Measurements from ENCODE around the gene CHAF1B.
"Not testable (repeated sequence)": the region's sequence is repeated elsewhere in the genome, so short reads cannot be mapped to it uniquely, and the experiment has no call there.

Gene CHAF1B

DNA sequence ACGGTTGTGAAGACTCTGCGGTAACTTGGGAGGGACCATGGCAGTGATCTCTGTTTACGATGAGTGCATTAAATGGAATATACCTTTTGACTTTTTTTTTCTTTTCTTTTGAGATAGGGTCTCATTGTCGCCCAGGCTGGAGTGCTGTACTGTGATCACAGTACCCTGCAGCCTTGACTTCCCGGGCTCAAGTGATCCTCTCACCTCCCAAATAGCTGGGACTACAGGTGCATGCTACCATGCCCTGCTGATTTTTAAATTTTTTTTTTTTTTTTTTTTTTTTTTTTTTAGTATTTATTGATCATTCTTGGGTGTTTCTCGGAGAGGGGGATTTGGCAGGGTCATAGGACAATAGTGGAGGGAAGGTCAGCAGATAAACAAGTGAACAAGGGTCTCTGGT lies 6.5 kb downstream of the CHAF1B start:
- DNase-seq, result not testable (repeated sequence)

GRCh38 chr21:36395353-36396111 lies 10.3 kb downstream of the CHAF1B start:
- DNase-seq, result no peak

DNA sequence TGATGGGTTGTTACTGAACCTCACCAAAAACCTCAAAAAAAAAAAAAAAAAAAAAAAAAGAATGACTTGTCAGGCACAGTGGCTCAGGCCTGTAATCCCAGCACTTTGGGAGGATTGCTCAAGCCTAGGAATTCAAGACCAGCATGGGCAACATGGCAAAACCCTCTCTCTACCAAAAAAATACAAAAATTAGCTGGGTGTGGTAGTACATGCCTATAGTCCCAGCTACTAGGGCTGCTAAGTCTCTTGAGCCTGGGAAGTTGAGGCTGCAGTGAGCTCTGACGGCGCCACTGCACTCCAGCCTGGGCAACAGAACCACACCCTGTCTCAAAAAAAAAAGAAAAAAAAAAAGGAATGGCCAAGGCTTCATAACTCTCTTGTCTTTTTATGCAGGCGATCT lies 11.1 kb downstream of the CHAF1B start:
- no peak for DNase-seq

DNA sequence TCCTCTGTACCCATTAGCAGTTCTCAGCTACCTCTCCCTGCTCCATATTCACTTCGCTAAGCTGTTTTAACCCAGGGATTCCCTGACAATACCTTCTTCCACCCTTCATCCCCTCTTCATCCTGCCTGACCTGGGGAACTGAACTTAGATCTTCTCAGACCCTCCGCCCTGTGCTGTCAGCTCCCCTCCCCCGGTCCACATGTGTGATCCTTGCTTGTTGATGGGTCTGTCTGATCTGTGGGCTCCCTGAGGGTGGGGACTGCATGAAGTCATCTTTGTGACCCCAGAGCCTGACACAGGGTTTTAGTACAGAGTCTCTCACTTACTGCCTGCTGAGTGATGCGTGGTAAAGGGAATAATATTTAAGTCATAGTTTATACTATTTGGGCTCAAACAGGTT lies 11.8 kb downstream of the CHAF1B start:
- DNase-seq, result no peak

DNA sequence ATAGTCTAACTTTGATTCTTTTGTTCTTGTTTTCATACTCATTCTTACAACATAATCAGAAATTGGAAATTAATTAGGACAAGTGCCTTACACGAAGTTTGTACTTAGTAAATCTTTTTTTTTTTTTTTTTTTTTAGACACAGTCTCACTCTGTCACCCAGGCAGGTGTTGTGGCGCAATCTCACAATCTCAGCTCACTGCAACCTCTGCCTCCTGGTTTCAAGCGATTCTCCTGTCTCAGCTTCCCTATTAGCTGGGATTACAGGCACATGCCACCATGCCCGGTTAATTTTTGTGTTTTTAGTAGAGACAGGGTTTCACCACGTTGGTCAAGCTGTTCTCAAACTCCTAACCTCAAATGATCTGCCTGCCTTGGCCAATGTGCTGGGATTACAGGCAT lies 12.4 kb downstream of the CHAF1B start:
- no peak for DNase-seq

DNA sequence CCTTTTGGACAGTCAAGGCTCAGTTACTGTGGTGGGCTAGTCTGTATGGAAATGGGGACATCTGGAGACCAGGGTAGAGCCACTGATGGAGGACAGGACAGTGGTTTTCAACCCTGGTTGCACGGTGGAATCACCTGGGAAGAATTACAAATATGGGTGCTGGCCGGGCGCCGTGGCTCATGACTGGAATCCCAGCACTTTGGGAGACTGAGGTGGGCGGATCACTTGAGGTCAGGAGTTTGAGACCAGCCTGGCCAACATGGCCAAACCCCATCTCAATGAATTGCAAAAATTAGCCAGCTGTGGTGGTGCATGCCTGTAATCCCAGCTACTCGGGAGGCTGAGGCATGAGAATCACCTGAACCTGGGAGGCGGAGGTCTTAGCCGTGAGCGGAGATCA lies 14.5 kb downstream of the CHAF1B start:
- DNase-seq, result not testable (repeated sequence)

DNA sequence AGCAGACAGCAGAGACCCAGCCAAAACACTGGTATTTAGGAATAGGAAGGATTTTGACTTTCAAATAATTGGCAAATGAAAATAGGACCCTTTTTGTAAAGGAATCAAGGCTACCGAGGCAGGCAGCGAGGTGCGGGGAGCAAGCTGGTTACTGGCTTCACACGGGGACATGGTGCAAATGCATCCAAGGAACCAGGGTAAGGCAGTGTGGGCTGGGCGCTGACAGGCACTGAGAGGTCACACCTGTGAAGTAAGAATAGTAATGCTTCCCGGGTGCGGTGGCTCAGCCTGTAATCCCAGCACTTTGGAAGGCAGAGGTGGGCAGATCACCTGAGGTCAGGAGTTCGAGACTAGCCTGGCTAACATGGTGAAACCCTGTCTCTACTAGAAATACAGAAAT lies 15.5 kb downstream of the CHAF1B start:
- DNase-seq, result no peak

DNA sequence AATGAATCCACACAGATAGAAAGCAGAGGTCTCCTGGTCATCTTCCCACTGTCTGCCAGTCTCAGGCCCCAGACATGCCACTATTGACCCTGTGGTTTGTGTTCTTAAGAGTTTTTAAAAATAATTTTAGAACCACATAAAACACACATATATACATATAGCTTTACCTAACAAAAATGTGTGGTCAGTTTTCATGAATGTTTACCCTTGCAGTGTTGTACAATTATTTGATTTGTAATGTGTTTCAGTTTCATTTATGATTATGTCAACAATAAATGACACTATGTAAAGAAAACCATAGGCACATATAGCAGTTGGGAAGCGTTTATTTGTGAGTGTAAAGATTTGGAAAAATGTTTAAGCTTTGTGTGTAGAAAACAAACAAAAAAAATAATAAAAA lies 17.1 kb downstream of the CHAF1B start:
- DNase-seq, result no peak

DNA sequence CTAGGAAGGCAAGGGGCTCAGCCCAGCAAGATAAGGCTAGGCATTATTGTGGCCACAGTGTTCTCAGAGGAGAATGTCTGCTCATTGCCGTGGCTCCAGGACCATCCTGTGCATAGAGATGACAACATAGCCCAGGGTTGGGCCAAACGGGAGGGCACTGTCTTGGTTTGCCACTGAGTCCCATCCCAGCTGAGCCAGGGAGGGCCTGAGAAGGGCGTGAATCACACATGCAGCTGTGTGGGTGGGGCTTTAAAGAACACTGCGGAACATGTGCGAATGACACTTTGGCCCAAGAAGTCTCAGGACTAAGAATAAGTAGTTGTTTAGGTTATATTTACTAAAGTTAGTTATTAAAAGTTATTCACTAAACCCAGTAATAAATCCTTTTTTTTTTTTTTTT lies 18.5 kb downstream of the CHAF1B start:
- DNase-seq, result no peak

DNA sequence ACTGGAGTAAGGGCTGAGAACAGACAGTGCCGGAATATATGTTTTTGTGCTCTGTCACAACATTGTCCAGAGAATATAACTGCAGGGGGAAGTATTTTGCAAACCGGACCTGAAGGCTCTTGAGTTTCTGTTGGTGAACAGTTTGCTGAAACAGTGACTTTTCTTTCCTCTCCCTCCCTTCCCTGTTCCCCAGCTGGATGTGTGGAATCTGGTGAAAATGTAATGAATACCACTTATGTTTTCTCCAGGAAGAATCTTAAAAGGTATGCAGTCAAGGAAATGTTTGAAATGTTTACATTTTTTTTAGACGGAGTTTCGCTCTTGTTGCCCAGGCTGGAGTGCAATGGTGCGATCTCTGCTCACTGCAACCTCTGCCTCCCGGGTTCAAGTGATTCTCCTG lies 23.4 kb downstream of the CHAF1B start:
- no peak for DNase-seq

DNA sequence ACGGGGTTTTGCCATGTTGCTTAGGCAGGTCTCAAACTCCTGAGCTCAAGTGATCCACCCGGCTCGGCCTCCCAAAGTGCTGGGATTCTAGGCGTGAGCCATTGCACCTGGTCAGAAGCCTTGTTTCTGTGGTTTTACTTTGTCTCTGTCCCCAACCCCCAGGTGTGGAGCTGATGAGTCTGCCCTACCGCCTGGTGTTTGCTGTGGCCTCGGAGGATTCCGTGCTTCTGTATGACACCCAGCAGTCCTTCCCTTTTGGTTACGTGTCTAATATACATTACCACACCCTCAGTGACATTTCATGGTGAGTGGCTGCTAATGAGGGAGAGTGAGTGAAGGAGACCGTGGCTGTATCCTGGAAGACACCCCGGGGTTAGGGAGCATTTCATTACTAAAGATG lies 26.1 kb downstream of the CHAF1B start:
- no peak for DNase-seq

DNA sequence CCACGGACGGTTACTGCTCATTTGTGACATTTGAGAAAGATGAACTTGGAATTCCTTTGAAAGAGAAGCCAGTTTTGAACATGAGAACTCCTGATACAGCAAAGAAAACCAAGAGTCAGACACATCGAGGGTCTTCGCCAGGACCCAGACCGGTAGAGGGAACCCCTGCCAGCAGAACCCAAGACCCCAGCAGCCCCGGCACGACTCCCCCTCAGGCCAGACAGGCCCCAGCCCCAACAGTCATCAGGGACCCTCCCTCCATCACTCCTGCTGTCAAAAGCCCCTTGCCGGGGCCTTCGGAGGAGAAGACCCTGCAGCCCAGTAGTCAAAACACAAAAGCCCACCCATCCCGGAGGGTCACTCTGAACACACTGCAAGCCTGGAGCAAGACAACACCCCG lies 27.7 kb downstream of the CHAF1B start:
- no peak for DNase-seq

- DNase-seq, result no peak
These were observed 30.2 kb downstream of the CHAF1B start for GRCh38 chr21:36415375-36415774.

GRCh38 chr21:36419241-36419640 lies 34.0 kb downstream of the CHAF1B start:
- no peak for DNase-seq

DNA sequence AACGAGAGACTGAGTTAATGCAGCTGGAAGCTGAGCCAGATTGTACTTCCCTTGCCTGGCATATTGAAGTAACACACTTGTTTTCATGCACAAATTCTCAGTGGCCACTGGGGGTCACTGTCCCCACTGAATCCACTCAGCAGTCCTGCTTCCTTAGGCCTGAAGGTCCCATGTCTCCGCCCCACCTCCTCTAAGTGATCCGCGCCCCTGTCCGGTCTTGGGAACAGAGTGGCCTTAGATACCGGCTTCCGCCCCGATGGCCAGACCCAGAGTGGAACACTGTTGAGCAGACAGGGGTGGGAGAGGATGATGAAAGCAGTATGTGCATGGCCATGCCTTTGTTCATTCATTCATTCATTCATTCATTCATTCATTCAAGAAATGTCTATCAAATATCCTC lies 34.8 kb downstream of the CHAF1B start:
- DNase-seq, result peak; percentile 87

GRCh38 chr21:36420571-36421339 lies 35.6 kb downstream of the CHAF1B start:
- no peak for DNase-seq

DNA sequence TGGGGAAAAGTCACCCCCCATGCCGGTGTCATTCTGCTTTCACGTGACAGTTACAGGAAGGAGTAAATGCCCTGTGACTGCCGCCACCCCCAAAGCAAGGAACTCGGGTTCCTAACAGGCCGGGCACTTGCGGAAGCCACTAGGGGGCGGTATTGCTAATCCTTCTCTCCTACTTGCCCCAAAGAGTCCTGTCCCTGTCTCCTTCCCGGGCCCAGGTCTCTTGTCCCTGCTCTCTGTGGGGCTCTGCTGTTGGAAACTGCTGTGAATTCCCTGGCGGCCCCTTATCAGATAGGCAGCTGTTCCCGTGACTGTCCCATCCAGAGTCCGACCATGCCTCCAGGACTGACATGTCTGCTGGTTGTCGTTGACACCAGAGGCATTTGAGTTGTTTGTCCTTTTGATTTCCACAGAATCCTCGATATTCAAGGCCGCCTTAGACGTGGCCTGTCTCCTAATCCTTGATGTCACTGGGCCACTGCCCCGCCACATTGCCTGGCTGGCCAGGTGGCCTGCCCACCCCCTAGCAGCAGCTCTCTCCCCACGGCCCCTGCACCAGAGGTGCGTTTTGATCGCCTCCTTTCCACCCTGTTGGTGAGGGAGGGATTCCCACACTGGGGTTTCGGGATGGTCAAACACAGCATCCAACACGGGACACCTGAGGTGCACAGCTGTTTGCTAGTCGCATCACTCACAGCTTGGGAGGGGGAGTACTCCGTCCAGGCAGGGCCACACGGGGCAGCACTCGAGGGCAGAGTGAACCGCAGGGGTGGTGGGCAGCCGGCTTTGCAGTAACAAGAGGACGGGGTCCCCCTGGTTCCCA lies 37.3 kb downstream of the CHAF1B start:
- DNase-seq, result peak; percentile 74

GRCh38 chr21:36423771-36424433 lies 38.7 kb downstream of the CHAF1B start:
- DNase-seq, result no peak

DNA sequence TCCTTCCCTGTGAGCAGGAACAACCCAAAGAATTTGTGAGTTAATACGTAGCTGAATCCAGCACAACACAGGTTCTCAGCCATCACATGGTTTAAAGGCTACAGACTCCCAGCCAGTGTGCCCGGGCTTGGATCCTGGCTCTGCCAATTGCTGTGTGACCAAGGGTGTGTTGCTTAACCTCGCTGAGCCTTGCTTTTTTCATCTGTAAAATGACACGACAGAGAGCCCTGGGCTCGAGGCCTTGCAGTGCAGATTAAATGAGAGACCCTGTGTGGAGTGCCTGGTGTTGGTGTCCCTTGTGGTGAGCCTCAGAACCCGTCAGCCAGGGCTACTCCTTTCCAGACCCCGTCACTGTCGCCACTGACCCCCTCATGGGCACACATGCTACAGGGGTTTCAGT lies 39.4 kb downstream of the CHAF1B start:
- no peak for DNase-seq

DNA sequence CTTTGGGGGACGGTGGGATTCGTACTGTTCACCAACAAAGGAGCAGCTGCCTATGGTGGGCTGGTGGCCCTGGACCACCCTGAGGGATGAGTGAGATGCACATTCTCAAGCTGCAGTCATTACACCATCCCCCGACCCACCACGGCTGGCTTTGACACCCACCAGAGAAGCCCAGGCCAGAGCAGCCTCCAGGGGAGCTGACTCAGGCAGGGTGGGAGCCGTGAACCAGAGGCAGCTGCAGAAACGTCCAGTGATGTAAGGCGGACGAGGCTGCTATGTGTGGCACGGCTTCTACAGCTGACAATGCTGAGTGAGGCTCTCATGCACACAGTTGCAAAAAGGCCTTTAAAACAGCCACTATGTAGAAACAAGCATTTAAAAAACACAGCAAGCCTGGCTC lies 40.1 kb downstream of the CHAF1B start:
- no peak for DNase-seq

DNA sequence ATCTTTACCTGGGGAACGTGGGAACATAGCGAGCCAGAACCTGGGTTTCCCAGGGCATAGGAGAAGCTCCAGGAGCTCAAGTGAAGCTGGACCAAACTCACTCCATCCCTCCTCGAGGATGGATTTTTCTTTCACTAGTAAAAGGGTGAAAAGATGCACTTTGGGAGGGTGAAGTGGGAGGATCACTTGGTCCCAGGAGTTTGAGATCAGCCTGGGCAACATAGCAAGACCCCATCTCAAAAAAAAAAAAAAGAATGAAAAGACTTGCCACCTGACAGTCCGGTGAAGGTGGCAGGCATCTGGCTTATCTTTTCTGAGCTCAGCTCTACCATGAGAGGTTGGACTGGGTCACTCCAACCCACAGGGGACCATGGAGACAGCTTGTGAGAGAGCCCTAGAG lies 42.3 kb downstream of the CHAF1B start:
- DNase-seq, result no peak

- DNase-seq, result peak; percentile 61
These were observed 43.7 kb downstream of the CHAF1B start for GRCh38 chr21:36428761-36429432.

Measured in suppressor macrophage treated with lipopolysaccharide for 4 hours (primary cell).